Panc1 (cell line): ENCODE data around the gene AGBL3. TPM values are rescaled to one million over a fixed set of nuclear protein-coding genes. Genes with fewer than 3 reads are reported as not detected.

Source experiments
- ATAC-seq: fragments of 200-7000 bp; cut with Tn5 transposase; 2 replicates; pipeline ENCODE4 v1.9.1; 2020; ENCODE audit warnings: mild to moderate bottlenecking, moderate library complexity
- BruUV-seq: library from RNA; stranded (reverse); fragments of 400-500 nt; replicated peaks from 2 replicates; lab custom pipeline; 2021; lab: Mats Ljungman, UMichigan
- CTCF ChIA-PET: fragments of 300-600 bp; sonication (Branson Sonifier 250); formaldehyde crosslinking; loops from one replicate; lab custom pipeline; 2022; ENCODE audit warnings: antibody characterized with exemption; lab: Charles Lee
- POLR2A ChIA-PET: fragments of 300-600 bp; sonication (Branson Sonifier 250); formaldehyde crosslinking; loops from one replicate; lab custom pipeline; 2022; ENCODE audit warnings: antibody characterized with exemption; lab: Charles Lee
- DNase-seq: peaks from one replicate; pipeline ENCODE4 v3.0.0-alpha.2; 2010; ENCODE audit warnings: low read depth, low spot score
- H3K27ac ChIP-seq: 2 replicates; pipeline ENCODE4 v1.5.1; 2011; ENCODE audit warnings: mild to moderate bottlenecking, low read length, inconsistent platforms
- H3K27me3 ChIP-seq: fragments of 200-500 bp; sonication (Bioruptor generic); 2 replicates; pipeline ENCODE4 v1.6.0; 2014; ENCODE audit warnings: low read length, inconsistent platforms; ENCODE audit not compliant: control insufficient read depth, insufficient read depth
- H3K36me3 ChIP-seq: fragments of 200-500 bp; sonication (Bioruptor generic); 2 replicates; pipeline ENCODE4 v1.5.1; 2014; ENCODE audit warnings: inconsistent platforms, mild to moderate bottlenecking, low read length, moderate library complexity; ENCODE audit not compliant: control insufficient read depth, insufficient read depth
- H3K4me1 ChIP-seq: 2 replicates; pipeline ENCODE4 v1.5.1; 2011; ENCODE audit warnings: inconsistent platforms, mild to moderate bottlenecking, low read length, moderate library complexity; ENCODE audit not compliant: control insufficient read depth, insufficient read depth
- H3K4me3 ChIP-seq, 2 experiments: 2 replicates each; pipeline ENCODE4 v1.5.1; 2011 to 2012; ENCODE audit warnings: low read depth in 2 of 2, low read length in 2 of 2, mild to moderate bottlenecking in 2 of 2, inconsistent platforms in 1 of 2, moderate library complexity in 1 of 2
- H3K9me3 ChIP-seq: fragments of 200-500 bp; sonication (Bioruptor generic); 2 replicates; pipeline ENCODE4 v1.5.1; 2014; ENCODE audit warnings: low read depth, mild to moderate bottlenecking, inconsistent platforms, low read length, moderate library complexity; ENCODE audit not compliant: control insufficient read depth, insufficient read depth
- CTCF ChIP-seq: fragments of 450-650 bp; IDR thresholded peaks from 2 replicates; pipeline ENCODE4 v1.5.1; 2017; ENCODE audit warnings: mild to moderate bottlenecking
- POLR2AphosphoS5 ChIP-seq: IDR thresholded peaks from 2 replicates; pipeline ENCODE4 v1.6.1; 2012; ENCODE audit warnings: mild to moderate bottlenecking, low read depth, low read length, moderate library complexity
- SIN3A ChIP-seq: IDR thresholded peaks from 2 replicates; pipeline ENCODE4 v1.6.1; 2012; ENCODE audit warnings: low read depth, mild to moderate bottlenecking, low read length, moderate library complexity, borderline replicate concordance; ENCODE audit not compliant: insufficient read depth
- TCF7L2 ChIP-seq: IDR thresholded peaks from 2 replicates; pipeline ENCODE4 v1.6.1; 2011; ENCODE audit warnings: mild to moderate bottlenecking, low read depth, low read length, inconsistent platforms
- in situ Hi-C: cut with HindIII; loops from 2 replicates; pipeline ENCODE4 v1.10.0; 2016; ENCODE audit warnings: low sequenced_read_pairs, low pct_unique_long_range_greater_than_20kb
- intact Hi-C: fragments of 100-400 bp; cut with micrococcal nuclease; formaldehyde crosslinking; loops from one replicate; pipeline ENCODE4 v1.10.0; 2022; ENCODE audit not compliant: unreplicated experiment
- total RNA-seq: library from RNA; stranded (reverse); gene quantifications from one replicate; pipeline ENCODE4 v1.2.1, GENCODE V29; 2021; ENCODE audit not compliant: unreplicated experiment
- TF ChIP-seq, protein P1 (sequence below), 2 experiments: IDR thresholded peaks; 2 replicates each; pipeline ENCODE4 v1.6.1; 2011 to 2012; ENCODE audit warnings: low read depth in 2 of 2, control low read depth in 1 of 2, low read length in 1 of 2, mild to moderate bottlenecking in 1 of 2, moderate library complexity in 1 of 2; ENCODE audit not compliant: insufficient read depth in 1 of 2

AGBL3 gene
- total RNA-seq, 1 experiment from 2014 or later: 2.5 TPM

GRCh38 chr7:135160098-135160857 lies 174.0 kb downstream of the AGBL3 start:
- no peak for DNase-seq
- no TSS peak for BruUV-seq
- intact Hi-C loops (no loop called here), in situ Hi-C loops (no loop called here)
- Histone ChIP-seq H3K4me1 (no peaks in the 10 kb centered on the region), H3K9me3 (peaks cover 10% of the 10 kb centered on the region; the same call in 1 of the 2 replicates), H3K27ac (no peak overlapping the region), H3K4me3 (no peak overlapping the region), H3K27me3 (no peaks in the 10 kb centered on the region), H3K36me3 (no peaks in the 10 kb centered on the region)
- TF ChIP-seq, protein P1, sequence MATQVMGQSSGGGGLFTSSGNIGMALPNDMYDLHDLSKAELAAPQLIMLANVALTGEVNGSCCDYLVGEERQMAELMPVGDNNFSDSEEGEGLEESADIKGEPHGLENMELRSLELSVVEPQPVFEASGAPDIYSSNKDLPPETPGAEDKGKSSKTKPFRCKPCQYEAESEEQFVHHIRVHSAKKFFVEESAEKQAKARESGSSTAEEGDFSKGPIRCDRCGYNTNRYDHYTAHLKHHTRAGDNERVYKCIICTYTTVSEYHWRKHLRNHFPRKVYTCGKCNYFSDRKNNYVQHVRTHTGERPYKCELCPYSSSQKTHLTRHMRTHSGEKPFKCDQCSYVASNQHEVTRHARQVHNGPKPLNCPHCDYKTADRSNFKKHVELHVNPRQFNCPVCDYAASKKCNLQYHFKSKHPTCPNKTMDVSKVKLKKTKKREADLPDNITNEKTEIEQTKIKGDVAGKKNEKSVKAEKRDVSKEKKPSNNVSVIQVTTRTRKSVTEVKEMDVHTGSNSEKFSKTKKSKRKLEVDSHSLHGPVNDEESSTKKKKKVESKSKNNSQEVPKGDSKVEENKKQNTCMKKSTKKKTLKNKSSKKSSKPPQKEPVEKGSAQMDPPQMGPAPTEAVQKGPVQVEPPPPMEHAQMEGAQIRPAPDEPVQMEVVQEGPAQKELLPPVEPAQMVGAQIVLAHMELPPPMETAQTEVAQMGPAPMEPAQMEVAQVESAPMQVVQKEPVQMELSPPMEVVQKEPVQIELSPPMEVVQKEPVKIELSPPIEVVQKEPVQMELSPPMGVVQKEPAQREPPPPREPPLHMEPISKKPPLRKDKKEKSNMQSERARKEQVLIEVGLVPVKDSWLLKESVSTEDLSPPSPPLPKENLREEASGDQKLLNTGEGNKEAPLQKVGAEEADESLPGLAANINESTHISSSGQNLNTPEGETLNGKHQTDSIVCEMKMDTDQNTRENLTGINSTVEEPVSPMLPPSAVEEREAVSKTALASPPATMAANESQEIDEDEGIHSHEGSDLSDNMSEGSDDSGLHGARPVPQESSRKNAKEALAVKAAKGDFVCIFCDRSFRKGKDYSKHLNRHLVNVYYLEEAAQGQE (IDR thresholded peaks at IDR 0.05; ENCODE audit: insufficient read depth in 1 of 2, low read depth in 2 of 2, low read length in 1 of 2): no peak
- TF ChIP-seq TCF7L2: no peak
- TF ChIP-seq SIN3A: no peak
- TF ChIP-seq POLR2AphosphoS5: no peak
- TF ChIP-seq CTCF: no peak
- ChIA-PET POLR2A (interaction anchor here (0.7 kb wide), 1 partner anchor 28 kb away, joined by 4 read pairs; no protein-coding TSS in a partner anchor), CTCF (interaction anchor here (0.6 kb wide), 1 partner anchor 528 kb away, joined by 7 read pairs; no protein-coding TSS in a partner anchor)
- no peak for ATAC-seq

DNA sequence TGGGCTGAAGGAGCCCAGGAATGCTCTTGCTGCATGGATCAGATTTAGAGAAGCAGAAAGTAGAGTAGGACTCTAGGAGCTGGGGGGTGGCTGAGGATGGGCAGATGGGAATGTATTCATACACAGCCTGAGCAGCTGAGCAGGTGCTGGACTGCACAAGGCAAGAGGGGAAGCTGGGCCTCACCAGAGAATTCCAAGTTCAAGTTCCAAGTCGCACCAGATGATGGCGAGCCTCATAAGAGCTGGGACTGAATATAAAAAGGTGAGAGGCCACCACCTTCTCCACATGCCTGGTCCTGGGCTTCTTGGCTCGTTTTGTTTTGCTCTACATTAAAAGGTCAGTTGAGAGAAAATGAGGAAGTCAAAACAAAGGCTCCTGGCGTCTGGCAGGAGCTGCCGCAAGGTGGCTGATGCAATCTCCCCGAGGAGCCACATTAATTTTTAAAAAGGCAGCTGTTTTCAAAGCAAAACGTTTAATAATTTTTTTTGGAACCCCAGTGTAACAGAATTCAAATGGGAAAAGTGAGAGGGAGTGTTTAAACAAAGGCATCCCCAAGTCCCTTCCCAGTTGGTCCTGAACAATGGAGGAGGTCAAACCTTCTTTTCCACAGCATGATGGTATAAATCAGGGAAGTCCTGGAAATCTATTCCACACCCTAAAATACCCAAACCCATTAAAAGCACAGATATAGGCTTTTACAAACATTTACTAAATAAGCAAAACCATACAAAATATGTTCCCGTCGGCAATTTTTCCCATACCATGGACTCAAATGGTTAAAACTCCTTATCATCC lies 174.7 kb downstream of the AGBL3 start:
- Histone ChIP-seq H3K4me1 (no peaks in the 10 kb centered on the region), H3K27ac (peak overlapping the region; percentile 34; the same call in 1 of the 2 replicates), H3K4me3 (no peak overlapping the region), H3K36me3 (no peaks in the 10 kb centered on the region), H3K27me3 (no peaks in the 10 kb centered on the region), H3K9me3 (peaks cover 6% of the 10 kb centered on the region; the same call in 1 of the 2 replicates)
- POLR2A ChIA-PET: interaction anchor here (0.7 kb wide), 1 partner anchor 29 kb away, joined by 4 read pairs; no protein-coding TSS in a partner anchor
- intact Hi-C loops: no loop called here
- DNase-seq (no peak), ATAC-seq (no peak)
- TF ChIP-seq CTCF: no peak
- in situ Hi-C loops: no loop called here
- CTCF ChIA-PET: interaction anchor here (0.6 kb wide), 1 partner anchor 528 kb away, joined by 7 read pairs; no protein-coding TSS in a partner anchor
- no TSS peak for BruUV-seq
